Keratinocyte (primary cell): ENCODE data around the gene CERS1. TPM values are rescaled to one million over a fixed set of nuclear protein-coding genes. Genes with fewer than 3 reads are reported as not detected.

Experiments
- DNase-seq: peaks from one replicate; pipeline ENCODE4 v3.0.0-alpha.2; 2011; ENCODE audit warnings: low read depth, missing footprints, low spot score
- FAIRE-seq: peaks from 2 replicates; lab custom pipeline; 2011; peaks lifted over from hg19 to GRCh38; lab: Jason Lieb, UNC
- H2AFZ ChIP-seq: 2 replicates; pipeline ENCODE4 v1.6.0; 2012; ENCODE audit warnings: low read length, control low read depth, inconsistent platforms; ENCODE audit not compliant: control insufficient read depth
- H3K27ac ChIP-seq: 2 replicates; pipeline ENCODE4 v1.5.1; 2011; ENCODE audit warnings: low read length; ENCODE audit not compliant: control insufficient read depth, insufficient read depth
- H3K27me3 ChIP-seq: 3 replicates; pipeline ENCODE4 v1.6.0; 2011; ENCODE audit warnings: low read length; ENCODE audit not compliant: control insufficient read depth, insufficient read depth; ENCODE audit errors: extremely low read depth
- H3K36me3 ChIP-seq, 2 experiments: 2 replicates in 1 of 2; 3 replicates in 1 of 2; pipeline ENCODE4 v1.5.1; 2011; ENCODE audit warnings: low read length in 2 of 2, mild to moderate bottlenecking in 1 of 2; ENCODE audit not compliant: control insufficient read depth in 2 of 2, insufficient read depth in 2 of 2; ENCODE audit errors: extremely low read depth in 1 of 2
- H3K4me1 ChIP-seq: 3 replicates; pipeline ENCODE4 v1.5.1; 2011; ENCODE audit warnings: low read length; ENCODE audit not compliant: control insufficient read depth, insufficient read depth; ENCODE audit errors: extremely low read depth
- H3K4me2 ChIP-seq: 3 replicates; pipeline ENCODE4 v1.6.0; 2011; ENCODE audit warnings: low read depth, low read length; ENCODE audit not compliant: control insufficient read depth, insufficient read depth; ENCODE audit errors: extremely low read depth
- H3K4me3 ChIP-seq, 3 experiments: fragments of 200-600 bp in 1 of 3; sonication (generic) in 1 of 3; 2 replicates in 2 of 3; 3 replicates in 1 of 3; pipeline ENCODE4 v1.5.1; 2011 to 2016; ENCODE audit warnings: low read length in 3 of 3, mild to moderate bottlenecking in 3 of 3, control low read depth in 2 of 3, inconsistent platforms in 1 of 3, low read depth in 1 of 3, mixed read lengths in 1 of 3, mixed run types in 1 of 3, moderate library complexity in 1 of 3; ENCODE audit not compliant: control insufficient read depth in 2 of 3, insufficient read depth in 2 of 3; ENCODE audit errors: extremely low read depth in 1 of 3
- H3K79me2 ChIP-seq: 2 replicates; pipeline ENCODE4 v1.6.0; 2012; ENCODE audit warnings: low read length; ENCODE audit not compliant: control insufficient read depth, insufficient read depth
- H3K9ac ChIP-seq: 3 replicates; pipeline ENCODE4 v1.6.0; 2011; ENCODE audit warnings: low read length; ENCODE audit not compliant: control insufficient read depth, insufficient read depth; ENCODE audit errors: extremely low read depth
- H3K9me1 ChIP-seq: 3 replicates; pipeline ENCODE4 v1.6.0; 2011; ENCODE audit warnings: low read length; ENCODE audit not compliant: control insufficient read depth, insufficient read depth; ENCODE audit errors: extremely low read depth
- H3K9me3 ChIP-seq: 2 replicates; pipeline ENCODE4 v1.5.1; 2012; ENCODE audit warnings: low read depth, low read length; ENCODE audit not compliant: control insufficient read depth
- H4K20me1 ChIP-seq: 3 replicates; pipeline ENCODE4 v1.6.0; 2011; ENCODE audit warnings: low read length; ENCODE audit not compliant: control insufficient read depth, insufficient read depth; ENCODE audit errors: extremely low read depth
- EZH2 ChIP-seq: IDR thresholded peaks from one replicate; pipeline ENCODE4 v1.6.1; 2012; ENCODE audit warnings: inconsistent platforms, mild to moderate bottlenecking, low read length, moderate library complexity
- dilution Hi-C: fragments of 300-500 bp; cut with MboI; formaldehyde crosslinking; loops from one replicate; pipeline ENCODE4 v1.7.0; 2020; ENCODE audit warnings: low sequenced_read_pairs; ENCODE audit not compliant: extremely low pct_ligation_motif_present
- polyA plus RNA-seq, 5 experiments: library from polyadenylated mRNA; depleted of rRNA in 3 of 5; stranded (reverse) in 3 of 5; stranded (forward) in 1 of 5; unstranded in 1 of 5; fragments of >200 nt; gene quantifications; 1 replicate in 1 of 5; 2 replicates in 3 of 5; 3 replicates in 1 of 5; pipeline versions ENCODE4 v1.2.1 to v1.2.3, GENCODE V29; 2011 to 2012; ENCODE audit warnings: missing spikeins in 2 of 5, low read depth in 1 of 5, low replicate concordance in 1 of 5
- TF ChIP-seq, protein P1 (sequence below), 3 experiments: IDR thresholded peaks in 1 of 3; conservative IDR thresholded peaks in 1 of 3; optimal IDR thresholded peaks in 1 of 3; 2 replicates in 2 of 3; 3 replicates in 1 of 3; pipeline versions ENCODE3 to v1.5.1; 2011; ENCODE audit warnings: low read length in 3 of 3, mild to moderate bottlenecking in 3 of 3, moderate library complexity in 2 of 3, control low read depth in 1 of 3, inconsistent platforms in 1 of 3; ENCODE audit not compliant: insufficient read depth in 2 of 3; ENCODE audit errors: extremely low read depth in 1 of 3

CERS1 gene
- polyA plus RNA-seq, 1 donor (not counting 4 experiments of a cell fraction or from before 2014, with no cell fraction given), result 0.09 TPM

DNA sequence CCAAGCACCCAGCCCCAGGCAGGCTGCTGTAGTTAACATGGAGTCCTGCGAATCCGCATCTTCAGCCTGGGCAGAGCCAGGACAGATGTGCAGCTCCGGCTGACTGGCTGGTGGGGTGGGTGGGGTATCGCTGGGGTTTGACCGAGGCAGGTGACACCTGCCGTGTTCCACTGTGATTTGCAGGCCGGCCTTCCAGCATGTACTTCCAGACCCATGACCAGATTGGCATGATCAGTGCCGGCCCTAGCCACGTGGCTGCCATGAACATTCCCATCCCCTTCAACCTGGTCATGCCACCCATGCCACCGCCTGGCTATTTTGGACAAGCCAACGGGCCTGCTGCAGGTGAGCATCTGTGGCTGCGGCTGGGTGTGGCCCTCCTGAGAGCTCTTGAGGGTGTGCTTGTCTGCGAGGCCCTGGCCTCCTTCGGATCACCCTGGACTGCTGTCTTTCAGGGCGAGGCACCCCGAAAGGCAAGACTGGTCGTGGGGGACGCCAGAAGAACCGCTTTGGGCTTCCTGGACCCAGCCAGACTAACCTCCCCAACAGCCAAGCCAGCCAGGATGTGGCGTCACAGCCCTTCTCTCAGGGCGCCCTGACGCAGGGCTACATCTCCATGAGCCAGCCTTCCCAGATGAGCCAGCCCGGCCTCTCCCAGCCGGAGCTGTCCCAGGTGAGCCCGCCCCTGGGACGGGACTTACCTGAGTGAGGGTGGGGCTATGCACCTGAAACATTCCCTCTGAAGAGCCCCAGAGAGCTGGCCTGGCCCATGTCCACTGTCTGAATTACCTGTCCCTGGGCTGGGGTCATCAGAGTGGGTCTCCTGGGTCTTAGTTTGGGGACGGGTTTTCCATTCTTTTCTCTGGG lies 30.6 kb downstream of the CERS1 start:
- Histone ChIP-seq H3K27ac (no peak overlapping the region), H3K9me1 (no peaks in the 10 kb centered on the region), H3K4me2 (no peak overlapping the region), H3K27me3 (peaks cover 6% of the 10 kb centered on the region), H3K79me2 (no peaks in the 10 kb centered on the region), H2AFZ (no peak overlapping the region), H3K9me3 (no peaks in the 10 kb centered on the region), H3K9ac (no peak overlapping the region), H3K36me3 (peaks cover 45 to 50% of the 10 kb centered on the region in 2 experiments), H4K20me1 (peaks cover 5% of the 10 kb centered on the region), H3K4me1 (no peaks in the 10 kb centered on the region), H3K4me3 (no peak overlapping the region)
- no peak for DNase-seq
- TF ChIP-seq EZH2, result no peak
- TF ChIP-seq, protein P1, sequence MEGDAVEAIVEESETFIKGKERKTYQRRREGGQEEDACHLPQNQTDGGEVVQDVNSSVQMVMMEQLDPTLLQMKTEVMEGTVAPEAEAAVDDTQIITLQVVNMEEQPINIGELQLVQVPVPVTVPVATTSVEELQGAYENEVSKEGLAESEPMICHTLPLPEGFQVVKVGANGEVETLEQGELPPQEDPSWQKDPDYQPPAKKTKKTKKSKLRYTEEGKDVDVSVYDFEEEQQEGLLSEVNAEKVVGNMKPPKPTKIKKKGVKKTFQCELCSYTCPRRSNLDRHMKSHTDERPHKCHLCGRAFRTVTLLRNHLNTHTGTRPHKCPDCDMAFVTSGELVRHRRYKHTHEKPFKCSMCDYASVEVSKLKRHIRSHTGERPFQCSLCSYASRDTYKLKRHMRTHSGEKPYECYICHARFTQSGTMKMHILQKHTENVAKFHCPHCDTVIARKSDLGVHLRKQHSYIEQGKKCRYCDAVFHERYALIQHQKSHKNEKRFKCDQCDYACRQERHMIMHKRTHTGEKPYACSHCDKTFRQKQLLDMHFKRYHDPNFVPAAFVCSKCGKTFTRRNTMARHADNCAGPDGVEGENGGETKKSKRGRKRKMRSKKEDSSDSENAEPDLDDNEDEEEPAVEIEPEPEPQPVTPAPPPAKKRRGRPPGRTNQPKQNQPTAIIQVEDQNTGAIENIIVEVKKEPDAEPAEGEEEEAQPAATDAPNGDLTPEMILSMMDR (optimal IDR thresholded peaks at IDR 0.05 in 1 of 3, IDR thresholded peaks at IDR 0.05 in 1 of 3, conservative IDR thresholded peaks at IDR 0.05 in 1 of 3; ENCODE audit: extremely low read depth in 1 of 3, insufficient read depth in 2 of 3, low read length in 3 of 3), result no peak
- dilution Hi-C loops, result no loop called here
- no peak for FAIRE-seq

DNA sequence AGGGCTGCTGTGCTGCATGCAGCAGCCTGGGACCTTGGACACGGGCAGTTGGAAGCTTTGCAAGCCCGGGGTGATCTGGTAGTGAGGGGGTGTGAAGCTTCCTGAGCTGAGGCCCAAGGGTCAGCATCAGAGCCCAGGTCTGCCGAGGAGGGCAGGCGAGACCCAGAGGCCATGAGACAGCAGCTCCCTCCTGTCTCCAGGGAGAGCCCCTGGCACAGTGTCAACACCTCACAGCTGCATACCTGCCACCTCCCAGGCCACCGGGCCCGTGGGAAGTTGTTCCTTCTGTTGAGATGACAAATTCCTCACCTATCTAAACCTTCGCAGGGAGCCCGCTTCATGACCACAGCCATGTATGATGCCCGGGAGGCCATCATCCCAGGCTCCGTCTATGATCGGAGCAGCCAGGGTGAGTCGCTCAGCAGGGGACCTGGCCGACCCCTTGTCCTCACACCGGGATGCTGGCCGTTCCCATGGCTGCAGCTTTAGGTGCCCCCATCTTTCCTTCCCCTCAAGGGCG lies 32.1 kb downstream of the CERS1 start:
- no peak overlapping the region for H3K9ac ChIP-seq
- peaks cover 11% of the 10 kb centered on the region for H4K20me1 ChIP-seq
- no peak overlapping the region for H2AFZ ChIP-seq
- H3K9me1 ChIP-seq, result no peaks in the 10 kb centered on the region
- FAIRE-seq (no peak), DNase-seq (no peak)
- no peak for TF ChIP-seq EZH2
- TF ChIP-seq, protein P1 (optimal IDR thresholded peaks at IDR 0.05 in 1 of 3, IDR thresholded peaks at IDR 0.05 in 1 of 3, conservative IDR thresholded peaks at IDR 0.05 in 1 of 3; ENCODE audit: extremely low read depth in 1 of 3, insufficient read depth in 2 of 3, low read length in 3 of 3), result no peak
- no peaks in the 10 kb centered on the region for H3K4me1 ChIP-seq
- H3K27ac ChIP-seq, result no peak overlapping the region
- H3K79me2 ChIP-seq, result peaks cover under 1% of the 10 kb centered on the region
- H3K4me2 ChIP-seq, result no peak overlapping the region
- H3K36me3 ChIP-seq, result peaks cover 59 to 60% of the 10 kb centered on the region in 2 experiments
- H3K27me3 ChIP-seq, result no peaks in the 10 kb centered on the region
- no peaks in the 10 kb centered on the region for H3K9me3 ChIP-seq
- dilution Hi-C loops, result no loop called here
- no peak overlapping the region for H3K4me3 ChIP-seq
